Measurements from ENCODE around the gene UBE2G1.

GRCh38 chr17:4369557-4370230 lies 3.2 kb upstream of the UBE2G1 start:
- TF ChIP-seq POLR2A (IDR thresholded peaks at IDR 0.05) (no peak), CTCF (IDR thresholded peaks at IDR 0.05) (no peak), POLR2AphosphoS5 (IDR thresholded peaks at IDR 0.05) (no peak)

Data from prostate gland (tissue), 2 donors.